CD4-positive, alpha-beta T cell treated with Interleukin-10 for 1 hour (primary cell): Measurements from ENCODE around the gene KLF17.
"Not testable (repeated sequence)": the region's sequence is repeated elsewhere in the genome, so short reads cannot be mapped to it uniquely, and the experiment has no call there.

Experiments used
- DNase-seq: peaks from one replicate; pipeline ENCODE4 v3.0.0-alpha.2; 2020

The KLF17 gene

GRCh38 chr1:44110916-44111315, 7.7 kb upstream of the KLF17 start:
- DNase-seq, result no peak

DNA sequence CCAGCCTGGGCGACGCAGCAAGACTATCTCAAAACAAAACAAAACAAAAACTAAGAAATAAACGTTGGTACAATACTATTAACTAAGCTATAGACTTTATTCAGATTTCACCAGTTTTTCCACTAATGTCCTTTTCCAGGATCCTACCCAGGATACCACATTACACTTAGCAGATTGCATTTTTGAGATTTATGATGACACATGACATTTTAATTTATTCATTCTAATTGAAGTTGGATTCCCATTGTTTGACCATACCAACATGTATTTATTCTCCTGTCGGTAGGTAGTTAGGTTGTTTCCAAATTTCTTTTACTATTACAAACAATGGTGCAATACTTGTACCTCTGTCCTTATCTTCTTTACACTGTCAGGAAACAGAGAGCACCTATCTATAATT, 6.8 kb upstream of the KLF17 start:
- DNase-seq, result no peak

- no peak for DNase-seq
Measured at GRCh38 chr1:44112486-44112885, 6.1 kb upstream of the KLF17 start.

- no peak for DNase-seq
Measured at GRCh38 chr1:44113095-44113609, 5.5 kb upstream of the KLF17 start.

DNA sequence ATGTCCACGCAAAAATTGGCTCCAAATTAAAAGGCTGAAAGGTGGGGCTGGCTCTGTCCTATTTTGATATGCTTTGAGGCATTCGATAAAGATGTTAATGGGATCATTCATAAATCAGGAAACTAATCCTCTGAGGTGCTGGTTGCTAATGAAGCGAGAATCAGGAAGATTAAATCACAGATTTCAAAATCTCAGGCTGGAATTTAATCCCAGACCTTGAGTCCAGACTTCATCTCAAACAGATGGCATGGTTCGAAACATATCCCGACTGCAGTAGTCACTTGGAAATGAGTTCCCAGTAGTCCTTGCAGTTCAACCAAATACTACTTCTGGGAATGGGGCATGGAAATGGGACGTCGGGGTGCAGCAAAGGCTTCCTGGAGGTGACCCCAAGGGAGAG, 4.5 kb upstream of the KLF17 start:
- no peak for DNase-seq

DNA sequence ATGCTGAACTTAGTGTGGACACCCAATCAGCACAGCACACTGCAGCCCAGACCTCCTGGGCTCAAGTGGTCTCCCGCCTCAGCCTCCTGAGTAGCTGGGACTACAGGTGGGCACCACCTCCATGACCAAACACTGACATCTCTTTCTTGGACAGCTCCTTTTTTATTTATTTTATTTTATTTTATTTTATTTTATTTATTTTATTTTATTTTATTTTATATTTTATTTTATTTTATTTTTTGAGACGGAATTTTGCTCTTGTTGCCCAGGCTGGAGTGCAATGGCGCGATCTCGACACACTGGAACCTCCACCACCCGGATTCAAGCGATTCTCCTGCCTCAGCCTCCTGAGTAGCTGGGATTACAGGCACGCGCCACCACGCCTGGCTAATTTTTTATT, 1.3 kb upstream of the KLF17 start:
- DNase-seq, result not testable (repeated sequence)

DNA sequence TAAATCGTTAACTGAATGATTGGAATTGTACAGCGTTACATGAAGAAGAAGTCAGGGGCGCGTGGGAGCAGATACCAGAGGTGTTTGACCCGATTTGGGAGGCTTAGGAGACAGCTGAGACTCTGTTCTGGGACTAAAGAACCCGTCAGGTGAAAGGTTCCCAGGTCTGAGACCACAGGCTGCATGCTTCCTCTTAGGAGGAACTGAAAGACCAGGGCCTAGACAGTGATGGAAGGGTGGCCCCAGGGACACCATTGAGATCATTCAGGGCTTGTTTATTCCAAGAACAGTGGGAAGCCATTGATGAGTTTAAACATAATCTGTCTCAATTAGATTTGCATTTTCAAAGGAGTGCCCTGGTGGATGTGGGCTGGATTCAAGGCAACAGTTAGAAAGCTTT, 904 bp downstream of the KLF17 start:
- no peak for DNase-seq

- DNase-seq, result no peak
Measured at GRCh38 chr1:44120398-44120949, 1.9 kb downstream of the KLF17 start.

DNA sequence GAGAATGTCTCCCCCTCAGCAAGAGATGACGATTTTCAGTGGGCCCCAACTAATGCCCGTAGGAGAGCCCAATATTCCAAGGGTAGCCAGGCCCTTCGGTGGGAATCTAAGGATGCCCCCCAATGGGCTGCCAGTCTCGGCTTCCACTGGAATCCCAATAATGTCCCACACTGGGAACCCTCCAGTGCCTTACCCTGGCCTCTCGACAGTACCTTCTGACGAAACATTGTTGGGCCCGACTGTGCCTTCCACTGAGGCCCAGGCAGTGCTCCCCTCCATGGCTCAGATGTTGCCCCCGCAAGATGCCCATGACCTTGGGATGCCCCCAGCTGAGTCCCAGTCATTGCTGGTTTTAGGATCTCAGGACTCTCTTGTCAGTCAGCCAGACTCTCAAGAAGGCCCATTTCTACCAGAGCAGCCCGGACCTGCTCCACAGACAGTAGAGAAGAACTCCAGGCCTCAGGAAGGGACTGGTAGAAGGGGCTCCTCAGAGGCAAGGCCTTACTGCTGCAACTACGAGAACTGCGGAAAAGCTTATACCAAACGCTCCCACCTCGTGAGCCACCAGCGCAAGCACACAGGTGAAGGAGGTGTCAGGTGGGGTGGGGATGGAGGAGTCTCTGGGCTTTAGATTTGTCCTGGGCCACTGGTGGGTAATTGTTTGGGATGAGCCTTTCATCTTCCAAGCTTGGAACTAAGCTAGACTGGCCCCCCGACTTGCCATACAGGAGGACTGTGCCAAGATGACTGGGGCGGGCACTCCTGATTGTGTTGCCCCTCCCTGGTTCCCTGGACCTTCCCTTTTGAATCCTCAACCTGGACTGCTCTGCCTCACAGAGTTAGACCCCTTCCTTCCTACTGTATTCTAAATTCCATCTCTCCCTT, 11.2 kb downstream of the KLF17 start:
- DNase-seq, result no peak

GRCh38 chr1:44131411-44131810, 12.8 kb downstream of the KLF17 start:
- no peak for DNase-seq

DNA sequence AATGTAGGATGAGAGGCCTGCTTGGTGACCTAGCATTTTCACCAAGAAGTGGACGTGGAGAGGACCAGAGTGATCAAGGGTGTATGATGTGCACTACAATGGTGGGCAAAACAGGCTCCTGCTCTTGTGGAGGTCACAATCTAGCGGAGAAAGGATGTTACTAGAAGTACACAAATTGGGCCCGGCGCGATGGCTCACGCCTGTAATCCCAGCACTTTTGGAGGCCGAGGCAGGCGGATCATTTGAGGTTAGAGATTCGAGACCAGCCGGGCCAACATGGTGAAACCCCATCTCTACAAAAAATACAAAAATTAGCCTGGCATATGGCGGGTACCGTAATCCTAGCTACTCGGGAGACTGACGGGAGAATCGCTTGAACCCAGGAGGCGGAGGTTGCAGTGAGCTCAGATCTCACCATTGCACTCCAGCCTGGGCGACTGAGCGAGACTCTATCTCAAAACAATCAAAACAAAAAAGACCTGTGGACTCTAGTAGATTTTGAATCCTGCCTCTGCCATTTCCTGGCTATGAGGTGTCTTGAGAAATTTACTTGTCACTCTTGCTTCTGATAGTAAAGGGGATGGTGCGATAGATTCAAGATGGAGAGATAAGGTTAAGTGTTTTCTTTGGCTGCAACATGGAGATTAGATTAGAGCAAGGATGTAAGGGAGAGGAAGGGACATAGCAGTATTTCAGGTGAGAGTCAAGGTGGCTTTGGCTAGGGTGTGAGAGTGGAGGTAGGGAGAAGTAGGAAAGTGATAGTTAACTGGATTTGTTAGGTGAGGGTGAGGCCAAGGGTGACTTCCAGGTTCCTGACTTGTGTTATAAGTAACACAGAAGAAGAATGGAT, 15.7 kb downstream of the KLF17 start:
- DNase-seq, result no peak

DNA sequence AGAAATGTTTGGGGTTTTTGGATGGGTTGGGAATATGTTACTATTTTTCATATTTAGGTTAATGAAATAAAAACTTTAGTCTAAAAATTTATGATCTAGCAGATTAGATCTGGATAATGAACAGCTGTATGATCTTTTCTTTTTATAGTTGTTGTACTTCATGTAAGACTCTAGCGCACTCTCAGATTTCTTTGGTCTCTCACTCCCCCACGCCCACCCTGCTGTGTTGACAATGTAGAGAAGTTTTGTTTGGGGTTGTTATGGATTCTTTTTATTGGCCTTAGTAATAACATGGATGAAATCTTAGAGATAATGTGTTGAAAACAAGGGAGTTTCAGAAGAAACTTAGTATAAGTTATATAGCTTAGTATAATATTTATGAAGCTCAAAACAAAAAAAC, 17.3 kb downstream of the KLF17 start:
- no peak for DNase-seq

DNA sequence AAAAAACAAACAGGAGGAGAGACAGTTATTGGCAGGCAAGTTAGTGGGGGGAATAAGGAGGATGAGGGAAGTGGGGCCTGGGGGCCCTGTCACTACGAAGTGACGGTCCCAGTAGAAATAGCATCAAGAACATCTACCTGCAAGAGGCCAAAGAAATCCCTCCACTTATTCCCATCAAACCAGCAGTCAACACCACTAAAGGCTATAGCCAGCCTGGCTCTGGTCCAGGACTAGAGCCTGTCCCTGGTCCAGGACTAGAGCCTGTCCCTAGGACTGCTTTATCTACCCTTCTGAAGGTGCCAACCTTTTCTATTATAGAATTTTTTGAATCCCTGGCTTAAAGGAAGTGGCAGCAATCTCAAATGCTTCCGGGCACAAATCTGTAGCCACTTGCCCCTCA, 19.6 kb downstream of the KLF17 start:
- DNase-seq, result no peak

- DNase-seq, result not testable (repeated sequence)
Measured at GRCh38 chr1:44139565-44139964, 20.9 kb downstream of the KLF17 start.

- no peak for DNase-seq
Measured at GRCh38 chr1:44141531-44141930, 22.9 kb downstream of the KLF17 start, which contains the start of gene KLF18. Gene KLF18, minus strand, starts transcription at chr1:44141631. Its CDS starts 0 bp downstream, at chr1:44141631.

DNA sequence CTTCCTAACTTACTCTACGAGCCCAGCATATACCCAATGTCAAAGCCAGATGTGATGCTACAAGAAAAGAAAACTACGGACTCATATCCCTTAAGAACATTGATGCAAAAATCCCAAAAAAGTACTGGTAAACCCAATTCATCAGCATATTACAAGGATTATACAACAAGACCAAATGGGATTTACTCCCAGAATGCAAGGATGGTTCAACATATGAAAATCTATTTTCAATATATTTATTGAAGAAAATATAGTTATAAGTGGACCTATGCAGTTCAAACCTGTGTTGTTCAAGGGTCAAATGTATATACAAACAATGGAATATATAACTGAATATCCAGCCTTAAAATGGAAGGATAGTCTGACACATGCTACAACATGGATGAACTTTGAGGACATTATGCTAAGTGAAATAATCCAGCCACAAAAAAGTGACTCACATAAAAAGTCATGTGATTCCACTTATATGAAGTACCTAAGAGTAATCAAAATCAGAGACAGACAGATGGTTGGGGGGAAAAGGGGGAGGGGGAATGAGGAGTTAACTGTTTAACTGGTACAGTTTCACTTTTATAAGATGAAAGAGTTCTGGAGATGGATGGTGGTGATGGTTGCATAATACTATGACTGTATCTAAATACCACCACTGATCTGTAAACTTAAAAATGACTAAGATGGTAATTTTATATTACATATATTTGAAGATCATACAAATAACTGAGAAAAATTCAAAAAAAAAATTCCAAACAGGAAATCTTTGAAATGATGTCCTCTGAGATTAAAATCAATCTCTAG, 26.5 kb downstream of the KLF17 start:
- no peak for DNase-seq

DNA sequence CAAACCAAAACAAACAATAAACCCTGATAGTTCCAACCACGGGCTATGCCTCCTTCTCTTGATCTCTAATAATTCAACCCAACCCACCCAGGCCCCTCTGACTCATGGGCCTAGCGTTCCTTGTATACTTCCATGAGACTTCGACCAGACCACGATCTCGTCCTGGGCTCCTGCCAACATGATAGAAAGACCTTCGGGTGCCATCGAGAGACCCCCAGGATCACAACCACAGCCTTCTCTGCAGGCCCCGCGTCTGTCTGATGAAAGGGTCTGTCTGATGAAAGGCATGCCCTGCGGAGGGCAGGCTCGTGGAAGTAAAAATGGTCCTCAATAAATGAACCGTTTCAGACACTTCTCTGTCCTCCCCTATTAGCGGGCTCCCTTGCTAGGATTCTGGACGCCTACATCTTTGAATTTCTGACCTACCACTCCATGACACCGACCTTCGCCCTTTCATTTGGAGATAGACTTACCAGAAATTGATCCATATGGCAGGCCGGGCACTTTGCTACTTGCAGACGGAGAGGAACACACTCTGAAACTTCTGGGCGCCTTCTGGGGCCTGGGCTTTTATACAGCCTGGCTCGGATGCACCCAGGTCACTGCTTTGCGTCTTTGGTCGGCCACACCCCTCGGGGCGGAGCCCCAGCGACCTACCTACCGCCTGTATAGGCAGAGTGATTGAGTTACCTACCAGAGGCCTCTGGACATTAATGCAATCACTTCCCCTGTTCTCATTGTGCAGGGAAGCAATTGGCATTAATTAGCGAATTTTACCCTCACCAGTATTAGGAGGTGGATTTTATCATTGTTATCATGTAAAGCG, 28.1 kb downstream of the KLF17 start:
- DNase-seq, result no peak

DNA sequence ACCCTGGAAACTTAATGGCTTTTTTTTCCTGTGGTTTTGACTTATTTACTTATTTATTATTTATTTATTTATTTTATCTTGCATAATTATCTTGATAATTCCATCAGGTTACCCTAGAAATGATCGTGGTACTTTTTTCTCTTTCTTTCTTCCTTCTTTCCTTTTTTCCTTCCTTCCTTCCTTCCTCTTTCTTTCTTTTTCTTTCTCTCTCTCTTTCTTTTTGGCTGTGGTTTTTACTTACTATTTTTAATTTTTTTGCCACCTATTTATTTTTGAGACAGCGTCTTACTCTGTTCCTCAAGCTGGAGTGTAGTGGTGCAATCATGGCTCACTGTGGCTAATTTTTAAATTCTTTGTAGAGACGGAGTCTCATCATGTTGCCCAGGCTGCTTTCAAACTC, 29.0 kb downstream of the KLF17 start:
- no peak for DNase-seq

- DNase-seq, result no peak
Measured at GRCh38 chr1:44151332-44151731, 32.7 kb downstream of the KLF17 start.

DNA sequence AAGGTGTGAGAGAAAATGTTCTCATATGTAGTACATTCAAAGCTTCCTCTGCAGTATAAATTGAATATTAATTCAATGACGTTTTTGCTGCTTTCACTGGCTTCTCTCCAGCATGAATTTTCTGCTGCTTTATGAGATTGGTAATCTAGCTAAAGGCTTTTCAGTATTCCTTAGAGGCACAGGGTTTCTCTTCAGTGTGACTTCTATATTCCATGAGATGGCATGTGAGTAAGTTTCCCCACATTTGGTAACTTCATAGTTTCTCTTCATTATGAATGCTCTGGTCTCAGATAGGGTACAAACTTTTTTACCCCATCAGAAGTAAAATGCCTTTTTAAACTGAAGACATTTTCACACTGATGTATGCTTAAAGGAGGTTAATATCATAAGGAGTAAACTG, 33.2 kb downstream of the KLF17 start:
- DNase-seq, result no peak

DNA sequence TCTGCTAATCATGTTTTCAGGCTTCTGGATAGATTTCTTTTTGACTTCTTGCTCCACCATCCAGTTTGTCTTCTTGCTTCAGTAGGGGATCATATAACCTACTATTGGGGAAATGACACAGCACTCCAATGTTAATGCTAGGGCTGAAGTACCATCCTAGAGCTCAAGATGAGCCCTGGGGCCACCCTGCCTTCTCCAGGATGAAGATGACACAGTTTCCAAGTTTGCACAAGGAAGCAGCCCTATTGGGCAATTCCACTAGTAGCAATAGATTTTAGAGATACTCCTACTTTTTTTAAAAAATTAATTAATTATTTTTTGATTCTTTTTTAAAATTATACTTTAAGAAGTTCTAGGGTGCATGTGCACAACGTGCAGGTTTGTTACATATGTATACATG, 34.1 kb downstream of the KLF17 start:
- DNase-seq, result no peak

- no peak for DNase-seq
Measured at GRCh38 chr1:44154049-44154448, 35.4 kb downstream of the KLF17 start.
